Ishikawa (cell line): ENCODE measurements around the gene DBT.

Experiments used
- CEBPB ChIP-seq: IDR thresholded peaks from 2 replicates; pipeline ENCODE4 v1.6.1; 2012
- EGR1 ChIP-seq: IDR thresholded peaks from 2 replicates; pipeline ENCODE4 v1.6.1; 2012
- EP300 ChIP-seq: IDR thresholded peaks from 2 replicates; pipeline ENCODE4 v1.6.1; 2012; ENCODE audit warnings: borderline replicate concordance
- NFIC ChIP-seq: IDR thresholded peaks from 2 replicates; pipeline ENCODE4 v1.6.1; 2012
- RAD21 ChIP-seq: IDR thresholded peaks from 2 replicates; pipeline ENCODE4 v1.6.1; 2012; ENCODE audit warnings: low read depth
- TAF1 ChIP-seq: IDR thresholded peaks from 2 replicates; pipeline ENCODE4 v1.6.1; 2012; ENCODE audit warnings: low read depth, mild to moderate bottlenecking
- TCF12 ChIP-seq: IDR thresholded peaks from 2 replicates; pipeline ENCODE4 v1.6.1; 2012; ENCODE audit warnings: low read depth
- YY1 ChIP-seq: IDR thresholded peaks from 2 replicates; pipeline ENCODE4 v1.6.1; 2012; ENCODE audit warnings: low read depth
- TF ChIP-seq, protein P1 (sequence below): IDR thresholded peaks from 2 replicates; pipeline ENCODE4 v1.6.1; 2012
- TF ChIP-seq, protein P2 (sequence below): IDR thresholded peaks from 2 replicates; pipeline ENCODE4 v1.6.1; 2012; ENCODE audit warnings: low read depth, mild to moderate bottlenecking

DNA sequence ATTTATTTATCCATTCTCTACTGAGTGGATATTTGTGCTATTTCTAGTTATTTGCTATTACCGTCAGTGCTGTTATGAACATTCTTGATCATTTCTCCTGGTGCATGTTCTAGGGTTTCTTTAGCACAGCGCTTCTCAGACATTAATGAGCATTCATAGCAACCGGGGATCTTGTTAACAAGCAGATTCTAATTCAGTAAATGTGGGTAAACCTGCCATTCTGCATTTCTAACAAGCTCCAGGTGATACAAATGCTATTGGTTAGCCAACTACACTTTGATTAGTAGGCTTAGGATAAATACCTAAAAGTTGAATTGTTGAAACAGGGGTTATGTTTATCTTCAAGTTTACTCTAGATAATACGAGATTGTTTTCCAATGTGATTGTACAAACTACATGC lies 3.3 kb upstream of the DBT start:
- TF ChIP-seq, protein P1, sequence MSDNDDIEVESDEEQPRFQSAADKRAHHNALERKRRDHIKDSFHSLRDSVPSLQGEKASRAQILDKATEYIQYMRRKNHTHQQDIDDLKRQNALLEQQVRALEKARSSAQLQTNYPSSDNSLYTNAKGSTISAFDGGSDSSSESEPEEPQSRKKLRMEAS, result no peak
- TF ChIP-seq RAD21, result no peak
- TF ChIP-seq EGR1, result no peak
- no peak for TF ChIP-seq NFIC
- no peak for TF ChIP-seq TCF12
- TF ChIP-seq YY1, result no peak
- TF ChIP-seq, protein P2, sequence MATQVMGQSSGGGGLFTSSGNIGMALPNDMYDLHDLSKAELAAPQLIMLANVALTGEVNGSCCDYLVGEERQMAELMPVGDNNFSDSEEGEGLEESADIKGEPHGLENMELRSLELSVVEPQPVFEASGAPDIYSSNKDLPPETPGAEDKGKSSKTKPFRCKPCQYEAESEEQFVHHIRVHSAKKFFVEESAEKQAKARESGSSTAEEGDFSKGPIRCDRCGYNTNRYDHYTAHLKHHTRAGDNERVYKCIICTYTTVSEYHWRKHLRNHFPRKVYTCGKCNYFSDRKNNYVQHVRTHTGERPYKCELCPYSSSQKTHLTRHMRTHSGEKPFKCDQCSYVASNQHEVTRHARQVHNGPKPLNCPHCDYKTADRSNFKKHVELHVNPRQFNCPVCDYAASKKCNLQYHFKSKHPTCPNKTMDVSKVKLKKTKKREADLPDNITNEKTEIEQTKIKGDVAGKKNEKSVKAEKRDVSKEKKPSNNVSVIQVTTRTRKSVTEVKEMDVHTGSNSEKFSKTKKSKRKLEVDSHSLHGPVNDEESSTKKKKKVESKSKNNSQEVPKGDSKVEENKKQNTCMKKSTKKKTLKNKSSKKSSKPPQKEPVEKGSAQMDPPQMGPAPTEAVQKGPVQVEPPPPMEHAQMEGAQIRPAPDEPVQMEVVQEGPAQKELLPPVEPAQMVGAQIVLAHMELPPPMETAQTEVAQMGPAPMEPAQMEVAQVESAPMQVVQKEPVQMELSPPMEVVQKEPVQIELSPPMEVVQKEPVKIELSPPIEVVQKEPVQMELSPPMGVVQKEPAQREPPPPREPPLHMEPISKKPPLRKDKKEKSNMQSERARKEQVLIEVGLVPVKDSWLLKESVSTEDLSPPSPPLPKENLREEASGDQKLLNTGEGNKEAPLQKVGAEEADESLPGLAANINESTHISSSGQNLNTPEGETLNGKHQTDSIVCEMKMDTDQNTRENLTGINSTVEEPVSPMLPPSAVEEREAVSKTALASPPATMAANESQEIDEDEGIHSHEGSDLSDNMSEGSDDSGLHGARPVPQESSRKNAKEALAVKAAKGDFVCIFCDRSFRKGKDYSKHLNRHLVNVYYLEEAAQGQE, result no peak
- TF ChIP-seq TAF1, result no peak
- TF ChIP-seq CEBPB, result no peak
- TF ChIP-seq EP300, result no peak
